Activated T-helper 9 cell treated with anti-CD3 and anti-CD28 coated beads, Interleukin-2, amount 50 U/mL, for 16 hours (primary cell): Measurements from ENCODE around the gene FCER1A.
"Not testable (repeated sequence)": the region's sequence is repeated elsewhere in the genome, so short reads cannot be mapped to it uniquely, and the experiment has no call there.

ENCODE experiments used
- DNase-seq: peaks from one replicate; pipeline ENCODE4 v3.0.0-alpha.2; 2020; ENCODE audit warnings: low read depth

FCER1A gene

GRCh38 chr1:159302095-159302494 is at the start of gene FCER1A:
TSS of gene FCER1A (plus strand) at chr1:159302336. CDS start at chr1:159302365, 29 bp downstream.
- no peak for DNase-seq

- DNase-seq, result no peak
Measured at GRCh38 chr1:159261311-159261710, 40.8 kb upstream of the FCER1A start.

- DNase-seq, result no peak
Measured at GRCh38 chr1:159261721-159262494, 40.2 kb upstream of the FCER1A start.

GRCh38 chr1:159266832-159267231 is 35.3 kb upstream of the FCER1A start:
- no peak for DNase-seq

- no peak for DNase-seq
Measured at GRCh38 chr1:159274631-159275030, 27.5 kb upstream of the FCER1A start.

- no peak for DNase-seq
Measured at GRCh38 chr1:159275891-159276290, 26.2 kb upstream of the FCER1A start.

- DNase-seq, result no peak
Measured at GRCh38 chr1:159279773-159280172, 22.4 kb upstream of the FCER1A start.

- DNase-seq, result no peak
Measured at GRCh38 chr1:159282118-159282517, 20.0 kb upstream of the FCER1A start.

- no peak for DNase-seq
Measured at GRCh38 chr1:159289060-159289459, 13.1 kb upstream of the FCER1A start.

GRCh38 chr1:159291424-159291823 is 10.7 kb upstream of the FCER1A start:
- DNase-seq, result no peak

- DNase-seq, result no peak
Measured at GRCh38 chr1:159296706-159297375, 5.3 kb upstream of the FCER1A start.

- DNase-seq, result no peak
Measured at GRCh38 chr1:159300146-159300545, 2.0 kb upstream of the FCER1A start.

- no peak for DNase-seq
Measured at GRCh38 chr1:159307346-159308020, 5.3 kb downstream of the FCER1A start.

GRCh38 chr1:159311679-159312078 is 9.5 kb downstream of the FCER1A start:
- no peak for DNase-seq

- no peak for DNase-seq
Measured at GRCh38 chr1:159315381-159315780, 13.2 kb downstream of the FCER1A start.

- no peak for DNase-seq
Measured at GRCh38 chr1:159318784-159319551, 16.8 kb downstream of the FCER1A start.

- DNase-seq, result no peak
Measured at GRCh38 chr1:159334797-159335196, 32.7 kb downstream of the FCER1A start.

GRCh38 chr1:159338018-159338417 is 35.9 kb downstream of the FCER1A start:
- DNase-seq, result no peak

GRCh38 chr1:159339536-159339935 is 37.4 kb downstream of the FCER1A start:
- no peak for DNase-seq

- no peak for DNase-seq
Measured at GRCh38 chr1:159341736-159342135, 39.6 kb downstream of the FCER1A start.

GRCh38 chr1:159342761-159343425 is 40.8 kb downstream of the FCER1A start:
- no peak for DNase-seq

GRCh38 chr1:159349374-159349773 is 47.2 kb downstream of the FCER1A start:
- not testable (repeated sequence) for DNase-seq
